Astrocyte of the spinal cord (primary cell): ENCODE data around the gene RSRC2.

ENCODE experiments used
- DNase-seq: peaks from one replicate; pipeline ENCODE4 v3.0.0; 2011; ENCODE audit warnings: low read depth, low spot score
- H3K4me3 ChIP-seq: 2 replicates; pipeline ENCODE4 v1.5.1; 2011; ENCODE audit warnings: low read depth, mild to moderate bottlenecking, low read length, moderate library complexity
- CTCF ChIP-seq: IDR thresholded peaks from 2 replicates; pipeline ENCODE4 v1.5.1; 2012; ENCODE audit warnings: low read depth, mild to moderate bottlenecking, low read length, inconsistent platforms
- in situ Hi-C: cut with HindIII; loops from 2 replicates; pipeline ENCODE4 v1.10.0; 2017; ENCODE audit warnings: low sequenced_read_pairs

RSRC2 gene

GRCh38 chr12:122558745-122559641 is 32.3 kb upstream of the RSRC2 start:
- TF ChIP-seq CTCF = no peak
- in situ Hi-C loops = no loop called here
- no peak for DNase-seq

GRCh38 chr12:122547330-122547729 is 20.6 kb upstream of the RSRC2 start:
- TF ChIP-seq CTCF = no peak
- in situ Hi-C loops = no loop called here
- H3K4me3 ChIP-seq = no peak overlapping the region
- no peak for DNase-seq

More at GRCh38 chr12:122558745-122559641, 32.3 kb upstream of the RSRC2 start:
- no peak overlapping the region for H3K4me3 ChIP-seq

- TF ChIP-seq CTCF = no peak
- in situ Hi-C loops = no loop called here
- DNase-seq = no peak
- no peak overlapping the region for H3K4me3 ChIP-seq
Observed at GRCh38 chr12:122545855-122546254, 19.1 kb upstream of the RSRC2 start.

GRCh38 chr12:122544537-122544936 is 17.8 kb upstream of the RSRC2 start:
- TF ChIP-seq CTCF = no peak
- no peak for DNase-seq
- in situ Hi-C loops = no loop called here
- no peak overlapping the region for H3K4me3 ChIP-seq

GRCh38 chr12:122538496-122538895 is 11.8 kb upstream of the RSRC2 start:
- in situ Hi-C loops = no loop called here
- no peak overlapping the region for H3K4me3 ChIP-seq
- no peak for TF ChIP-seq CTCF
- DNase-seq = no peak

GRCh38 chr12:122537021-122537420 is 10.3 kb upstream of the RSRC2 start:
- no peak overlapping the region for H3K4me3 ChIP-seq
- DNase-seq = no peak
- in situ Hi-C loops = no loop called here
- TF ChIP-seq CTCF = no peak
